Measurements from ENCODE around the gene SNX32. TPM values are rescaled to one million over a fixed set of nuclear protein-coding genes. Genes with fewer than 3 reads are reported as not detected.
"Not testable (repeated sequence)": the region's sequence is repeated elsewhere in the genome, so short reads cannot be mapped to it uniquely, and the experiment has no call there.

Gene SNX32
- total RNA-seq, 1 donor from 2014 or later: not detected

GRCh38 chr11:65891219-65892136 is 57.7 kb downstream of the SNX32 start:
- H3K36me3 ChIP-seq: peaks cover 0 to 6% of the 10 kb centered on the region in 2 donors
- no peaks in the 10 kb centered on the region for H3K9me3 ChIP-seq
- H3K4me3 ChIP-seq: peak overlapping the region; percentile 82 to 85
- intact Hi-C loops (cut with DNase I): no loop called here
- peaks cover 20 to 34% of the 10 kb centered on the region in 2 donors for H3K4me1 ChIP-seq
- H3K27ac ChIP-seq: peak overlapping the region; percentile 98
- TF ChIP-seq CTCF (IDR thresholded peaks at IDR 0.05): peak in 2 of 3 experiments; percentile 16 to 35
- no peaks in the 10 kb centered on the region for H3K27me3 ChIP-seq
- peak in 1 of 2 donors; percentile 72 for DNase-seq (ENCODE audit: low spot score in 2 of 2)

GRCh38 chr11:65892137-65892540 is 58.4 kb downstream of the SNX32 start:
- DNase-seq (ENCODE audit: low spot score in 2 of 2); H3K9me3 ChIP-seq; H3K27me3 ChIP-seq; intact Hi-C loops (cut with DNase I); H3K36me3 ChIP-seq: not testable (repeated sequence)
- H3K4me1 ChIP-seq: peaks cover 20 to 34% of the 10 kb centered on the region in 2 donors
- peak overlapping the region; percentile 82 to 85 for H3K4me3 ChIP-seq
- H3K27ac ChIP-seq: peak overlapping the region; percentile 98

GRCh38 chr11:65892661-65893317 is 59.0 kb downstream of the SNX32 start:
- intact Hi-C loops (cut with DNase I): no loop called here
- no peak for DNase-seq (ENCODE audit: low spot score in 2 of 2)
- Histone ChIP-seq H3K36me3 (no peaks in the 10 kb centered on the region), H3K9me3 (no peaks in the 10 kb centered on the region), H3K27ac (peak overlapping the region; percentile 98), H3K4me1 (peaks cover 17 to 31% of the 10 kb centered on the region in 2 donors), H3K4me3 (peak overlapping the region; percentile 82 to 85), H3K27me3 (no peaks in the 10 kb centered on the region)
- no peak for TF ChIP-seq CTCF (IDR thresholded peaks at IDR 0.05)

GRCh38 chr11:65894034-65894591 is 60.4 kb downstream of the SNX32 start:
- H3K9me3 ChIP-seq: no peaks in the 10 kb centered on the region
- no peak for TF ChIP-seq CTCF (IDR thresholded peaks at IDR 0.05)
- H3K4me1 ChIP-seq: peaks cover 17 to 31% of the 10 kb centered on the region in 2 donors
- no peaks in the 10 kb centered on the region for H3K27me3 ChIP-seq
- H3K36me3 ChIP-seq: no peaks in the 10 kb centered on the region
- H3K4me3 ChIP-seq: peak overlapping the region in 1 of 2 donors; percentile 82
- intact Hi-C loops (cut with DNase I): no loop called here
- H3K27ac ChIP-seq: peak overlapping the region; percentile 98
- DNase-seq (ENCODE audit: low spot score in 2 of 2): peak in 1 of 2 donors; percentile 70

GRCh38 chr11:65895482-65895981 is 61.8 kb downstream of the SNX32 start:
- Histone ChIP-seq H3K27ac (peak overlapping the region; percentile 12 to 21), H3K36me3 (no peaks in the 10 kb centered on the region), H3K27me3 (no peaks in the 10 kb centered on the region), H3K4me1 (peaks cover 17 to 38% of the 10 kb centered on the region in 2 donors), H3K9me3 (no peaks in the 10 kb centered on the region), H3K4me3 (no peak overlapping the region)
- DNase-seq (ENCODE audit: low spot score in 2 of 2): no peak
- TF ChIP-seq CTCF (IDR thresholded peaks at IDR 0.05): no peak
- intact Hi-C loops (cut with DNase I): no loop called here
